Mesenchymal stem cell (in vitro differentiated cells and primary cell): ENCODE results near the gene KCNS1.

Experiments
- DNase-seq: peaks from one replicate; pipeline ENCODE4 v3.0.0-alpha.2; 2013
- H2AFZ ChIP-seq: one replicate; pipeline ENCODE4 v1.6.1; 2013; ENCODE audit warnings: low read depth, mild to moderate bottlenecking, control low read depth, inconsistent platforms, low read length, moderate library complexity
- H2AK5ac ChIP-seq: 2 replicates; pipeline ENCODE4 v1.6.1; 2013; ENCODE audit warnings: low read length, moderate library complexity, mild to moderate bottlenecking, inconsistent platforms; ENCODE audit not compliant: severe bottlenecking
- H2BK120ac ChIP-seq: one replicate; pipeline ENCODE4 v1.6.1; 2013; ENCODE audit warnings: low read depth, mild to moderate bottlenecking, inconsistent platforms, low read length, moderate library complexity
- H2BK12ac ChIP-seq, 2 experiments: one replicate each; pipeline ENCODE4 v1.6.1; 2013; ENCODE audit warnings: inconsistent platforms in 2 of 2, low read length in 2 of 2, mild to moderate bottlenecking in 2 of 2, moderate library complexity in 2 of 2, control low read depth in 1 of 2
- H2BK15ac ChIP-seq: one replicate; pipeline ENCODE4 v1.6.1; 2013; ENCODE audit warnings: mild to moderate bottlenecking, low read depth, inconsistent platforms; ENCODE audit not compliant: poor library complexity, severe bottlenecking
- H2BK5ac ChIP-seq: 2 replicates; pipeline ENCODE4 v1.6.1; 2013; ENCODE audit warnings: low read depth, mild to moderate bottlenecking, low read length, control low read depth, inconsistent platforms; ENCODE audit not compliant: poor library complexity, severe bottlenecking
- H3K14ac ChIP-seq, 2 experiments: one replicate each; pipeline ENCODE4 v1.6.1; 2013; ENCODE audit warnings: inconsistent platforms in 2 of 2, low read length in 2 of 2, control low read depth in 1 of 2, mild to moderate bottlenecking in 1 of 2, moderate library complexity in 1 of 2
- H3K18ac ChIP-seq, 2 experiments: one replicate each; pipeline ENCODE4 v1.6.1; 2013; ENCODE audit warnings: inconsistent platforms in 2 of 2, low read length in 2 of 2, control low read depth in 1 of 2, low read depth in 1 of 2, mild to moderate bottlenecking in 1 of 2
- H3K23ac ChIP-seq, 2 experiments: one replicate each; pipeline ENCODE4 v1.6.1; 2013; ENCODE audit warnings: inconsistent platforms in 2 of 2, low read length in 2 of 2, mild to moderate bottlenecking in 2 of 2, moderate library complexity in 2 of 2, control low read depth in 1 of 2
- H3K27ac ChIP-seq: 2 replicates; pipeline ENCODE4 v1.5.1; 2013; ENCODE audit warnings: mild to moderate bottlenecking, moderate library complexity, low read length, control low read depth, inconsistent platforms; ENCODE audit not compliant: poor library complexity, severe bottlenecking
- H3K27me3 ChIP-seq, 2 experiments: 2 replicates each; pipeline versions ENCODE4 v1.6.1 to v1.7.0; 2013; ENCODE audit warnings: low read length in 2 of 2, mild to moderate bottlenecking in 2 of 2, moderate library complexity in 2 of 2, control low read depth in 1 of 2, inconsistent platforms in 1 of 2; ENCODE audit not compliant: control insufficient read depth in 1 of 2, insufficient read depth in 1 of 2
- H3K36me3 ChIP-seq, 2 experiments: 2 replicates each; pipeline versions ENCODE4 v1.6.1 to v1.7.0; 2013; ENCODE audit warnings: low read length in 2 of 2, control low read depth in 1 of 2, inconsistent platforms in 1 of 2, low read depth in 1 of 2, mild to moderate bottlenecking in 1 of 2; ENCODE audit not compliant: insufficient read depth in 2 of 2, control insufficient read depth in 1 of 2
- H3K4ac ChIP-seq, 2 experiments: one replicate each; pipeline ENCODE4 v1.6.1; 2013; ENCODE audit warnings: inconsistent platforms in 2 of 2, low read length in 2 of 2, mild to moderate bottlenecking in 2 of 2, moderate library complexity in 2 of 2, control low read depth in 1 of 2, low read depth in 1 of 2
- H3K4me1 ChIP-seq: 2 replicates; pipeline ENCODE4 v1.6.1; 2013; ENCODE audit warnings: low read depth, low read length, control low read depth; ENCODE audit not compliant: control insufficient read depth, insufficient read depth
- H3K4me2 ChIP-seq: 2 replicates; pipeline ENCODE4 v1.6.1; 2013; ENCODE audit warnings: low read length, mild to moderate bottlenecking, inconsistent platforms; ENCODE audit not compliant: poor library complexity, severe bottlenecking
- H3K4me3 ChIP-seq, 2 experiments: 2 replicates each; pipeline versions ENCODE4 v1.5.1 to v1.7.0; 2013; ENCODE audit warnings: low read length in 2 of 2, mild to moderate bottlenecking in 2 of 2, control low read depth in 1 of 2, low read depth in 1 of 2; ENCODE audit not compliant: insufficient read depth in 1 of 2
- H3K79me1 ChIP-seq: replicated peaks from 2 replicates; pipeline ENCODE4 v1.6.1; 2013; ENCODE audit warnings: mild to moderate bottlenecking, control low read depth, low read length, inconsistent platforms; ENCODE audit not compliant: poor library complexity, severe bottlenecking
- H3K9ac ChIP-seq: 2 replicates; pipeline ENCODE4 v1.7.0; 2013; ENCODE audit warnings: mild to moderate bottlenecking, low read length, moderate library complexity
- H3K9me3 ChIP-seq: 2 replicates; pipeline ENCODE4 v1.7.0; 2013; ENCODE audit warnings: mild to moderate bottlenecking, low read length; ENCODE audit not compliant: control insufficient read depth
- H4K8ac ChIP-seq: one replicate; pipeline ENCODE4 v1.6.1; 2013; ENCODE audit warnings: inconsistent platforms, mild to moderate bottlenecking, low read length, moderate library complexity
- H4K91ac ChIP-seq: one replicate; pipeline ENCODE4 v1.6.1; 2013; ENCODE audit warnings: mild to moderate bottlenecking, low read length, inconsistent platforms
- WGBS: methylation state at CpG from one replicate; pipeline ENCODE4 v1.1.7; 2013; ENCODE audit warnings: mixed read lengths; 5-methylcytosine and 5-hydroxymethylcytosine counted together

Gene KCNS1

GRCh38 chr20:45052698-45053429 is 48.1 kb downstream of the KCNS1 start:
- H4K91ac ChIP-seq = no peak overlapping the region
- peaks cover 5 to 13% of the 10 kb centered on the region in 2 experiments for H3K36me3 ChIP-seq
- H3K4me1 ChIP-seq = peaks cover 2% of the 10 kb centered on the region
- no peak overlapping the region for H4K8ac ChIP-seq
- no peak overlapping the region for H3K4me3 ChIP-seq
- H2AFZ ChIP-seq = no peak overlapping the region
- no peak overlapping the region for H2AK5ac ChIP-seq
- no peaks in the 10 kb centered on the region for H3K27me3 ChIP-seq
- H2BK5ac ChIP-seq = no peak overlapping the region
- no peak overlapping the region for H3K4ac ChIP-seq
- H2BK15ac ChIP-seq = no peak overlapping the region
- H2BK120ac ChIP-seq = no peak overlapping the region
- DNase-seq = peak; percentile 68
- H3K27ac ChIP-seq = peak overlapping the region; percentile 45
- H3K23ac ChIP-seq = no peak overlapping the region
- H2BK12ac ChIP-seq = no peak overlapping the region
- no peak overlapping the region for H3K14ac ChIP-seq
- H3K4me2 ChIP-seq = no peak overlapping the region
- H3K9me3 ChIP-seq = no peaks in the 10 kb centered on the region
- H3K18ac ChIP-seq = no peak overlapping the region
- 62% methylated on average over 6 of the region's 7 CpGs for WGBS
- H3K79me1 ChIP-seq = peaks cover 20% of the 10 kb centered on the region
- peak overlapping the region; percentile 3 for H3K9ac ChIP-seq

GRCh38 chr20:45051204-45052060 is 49.5 kb downstream of the KCNS1 start:
- no peaks in the 10 kb centered on the region for H3K27me3 ChIP-seq
- H3K18ac ChIP-seq = no peak overlapping the region
- H2BK120ac ChIP-seq = no peak overlapping the region
- H3K4me2 ChIP-seq = no peak overlapping the region
- no peak overlapping the region for H3K4me3 ChIP-seq
- H3K14ac ChIP-seq = no peak overlapping the region
- H3K23ac ChIP-seq = no peak overlapping the region
- peaks cover 0 to 2% of the 10 kb centered on the region in 2 experiments for H3K36me3 ChIP-seq
- no peak overlapping the region for H4K8ac ChIP-seq
- H3K9ac ChIP-seq = no peak overlapping the region
- no peak overlapping the region for H2BK12ac ChIP-seq
- no peak for DNase-seq
- H2BK5ac ChIP-seq = no peak overlapping the region
- H2AK5ac ChIP-seq = no peak overlapping the region
- no peaks in the 10 kb centered on the region for H3K9me3 ChIP-seq
- 98% methylated on average over 2 of the region's 3 CpGs for WGBS
- H3K27ac ChIP-seq = no peak overlapping the region
- no peak overlapping the region for H3K4ac ChIP-seq
- H4K91ac ChIP-seq = no peak overlapping the region
- H2BK15ac ChIP-seq = no peak overlapping the region
- peaks cover 15% of the 10 kb centered on the region for H3K79me1 ChIP-seq
- H2AFZ ChIP-seq = no peak overlapping the region
- peaks cover 2% of the 10 kb centered on the region for H3K4me1 ChIP-seq

GRCh38 chr20:45049904-45050471 is 50.9 kb downstream of the KCNS1 start:
- H3K9ac ChIP-seq = no peak overlapping the region
- no peak overlapping the region for H3K4me3 ChIP-seq
- H3K9me3 ChIP-seq = no peaks in the 10 kb centered on the region
- H2BK15ac ChIP-seq = no peak overlapping the region
- no peak overlapping the region for H2BK5ac ChIP-seq
- H2AFZ ChIP-seq = no peak overlapping the region
- peaks cover 18% of the 10 kb centered on the region for H3K79me1 ChIP-seq
- no peak overlapping the region for H3K14ac ChIP-seq
- no peak overlapping the region for H3K4ac ChIP-seq
- H3K27me3 ChIP-seq = no peaks in the 10 kb centered on the region
- no peak overlapping the region for H2BK12ac ChIP-seq
- no peak overlapping the region for H2AK5ac ChIP-seq
- DNase-seq = no peak
- H3K18ac ChIP-seq = no peak overlapping the region
- no peak overlapping the region for H3K4me2 ChIP-seq
- no peak overlapping the region for H4K8ac ChIP-seq
- H3K4me1 ChIP-seq = peaks cover 2% of the 10 kb centered on the region
- WGBS = 77% methylated on average over 4 of the region's 5 CpGs
- H3K23ac ChIP-seq = no peak overlapping the region
- no peak overlapping the region for H4K91ac ChIP-seq
- peaks cover 0 to 2% of the 10 kb centered on the region in 2 experiments for H3K36me3 ChIP-seq
- no peak overlapping the region for H2BK120ac ChIP-seq
- no peak overlapping the region for H3K27ac ChIP-seq

GRCh38 chr20:45049438-45049837 is 51.5 kb downstream of the KCNS1 start:
- 91% methylated on average over 1 of the region's 3 CpGs for WGBS
- no peak overlapping the region for H3K14ac ChIP-seq
- no peak overlapping the region for H3K4ac ChIP-seq

More at GRCh38 chr20:45049438-45049837, 51.5 kb downstream of the KCNS1 start:
- no peak overlapping the region for H3K27ac ChIP-seq
- no peak overlapping the region for H2BK120ac ChIP-seq
- no peak overlapping the region for H2BK15ac ChIP-seq
- peaks cover 15% of the 10 kb centered on the region for H3K79me1 ChIP-seq
- no peak overlapping the region for H4K91ac ChIP-seq
- H3K4me2 ChIP-seq = no peak overlapping the region
- H3K36me3 ChIP-seq = no peaks in the 10 kb centered on the region
- H3K9me3 ChIP-seq = no peaks in the 10 kb centered on the region
- no peaks in the 10 kb centered on the region for H3K27me3 ChIP-seq
- no peak overlapping the region for H3K4me3 ChIP-seq
- no peak overlapping the region for H3K23ac ChIP-seq
- H2BK12ac ChIP-seq = no peak overlapping the region
- no peak overlapping the region for H2AK5ac ChIP-seq
- H3K18ac ChIP-seq = no peak overlapping the region
- peaks cover 2% of the 10 kb centered on the region for H3K4me1 ChIP-seq
- H4K8ac ChIP-seq = no peak overlapping the region
- H2AFZ ChIP-seq = no peak overlapping the region
- DNase-seq = no peak
- H2BK5ac ChIP-seq = no peak overlapping the region
- no peak overlapping the region for H3K9ac ChIP-seq
